ENCODE measurements around the gene PIGL. TPM values are rescaled to one million over a fixed set of nuclear protein-coding genes. Genes with fewer than 3 reads are reported as not detected.

Gene PIGL
- total and polyA plus RNA-seq, 2 donors (not counting 3 experiments of a cell fraction or from before 2014, with no cell fraction given), result 28.6 to 40.8 TPM

DNA sequence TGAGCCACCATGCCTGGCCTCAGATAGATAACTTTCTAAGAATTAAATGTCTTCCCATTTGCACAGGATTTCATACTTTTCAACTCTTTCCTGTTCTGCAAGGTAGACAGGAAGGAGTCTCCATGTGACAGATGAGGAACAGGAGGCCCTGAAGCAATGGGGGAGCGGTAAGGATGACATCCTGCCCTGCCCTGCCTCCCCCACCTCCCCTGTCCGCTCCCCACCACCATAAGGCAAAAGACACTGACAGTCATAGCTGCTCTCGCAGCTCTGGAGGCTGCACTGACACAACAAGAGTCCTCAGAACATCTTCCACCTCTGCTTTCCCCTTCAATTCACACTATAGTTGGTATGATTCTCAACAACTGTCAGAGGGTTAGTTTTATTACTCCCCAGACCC lies 126.6 kb downstream of the PIGL start:
- FAIRE-seq (no peak), DNase-seq (ENCODE audit: low read depth, low spot score) (no peak)
- H3K9me1 ChIP-seq (replicated peaks; ENCODE audit: control insufficient read depth, extremely low read depth, insufficient read depth, low read length), result no peaks in the 10 kb centered on the region
- TF ChIP-seq FOS (IDR thresholded peaks at IDR 0.05; ENCODE audit: borderline replicate concordance, insufficient read depth, low read length) (no peak), POLR2A (IDR thresholded peaks at IDR 0.05; ENCODE audit: low read depth, low read length) (no peak), MYC (IDR thresholded peaks at IDR 0.05; ENCODE audit: low read depth, low read length) (no peak)
- no peak overlapping the region for H3K27ac ChIP-seq (ENCODE audit: insufficient read depth, low read depth, low read length)
- no peak overlapping the region for H3K4me2 ChIP-seq (ENCODE audit: insufficient read depth, low read length)
- dilution Hi-C loops (cut with MboI; ENCODE audit: extremely low pct_ligation_motif_present, low sequenced_read_pairs) (no loop called here), intact Hi-C loops (cut with micrococcal nuclease) (no loop called here)
- H3K79me2 ChIP-seq (ENCODE audit: control insufficient read depth, insufficient read depth, low read length), result no peaks in the 10 kb centered on the region
- no peaks in the 10 kb centered on the region for H3K4me1 ChIP-seq (ENCODE audit: control insufficient read depth, extremely low read depth, insufficient read depth, low read length)
- no peak overlapping the region for H3K9ac ChIP-seq (replicated peaks; ENCODE audit: extremely low read depth, insufficient read depth, low read length)
- H3K4me3 ChIP-seq (replicated peaks in 1 of 3; ENCODE audit: insufficient read depth in 1 of 3, low read depth in 1 of 3, low read length in 3 of 3), result no peak overlapping the region
- H3K9me3 ChIP-seq (replicated peaks; ENCODE audit: control insufficient read depth, insufficient read depth, low read length), result no peaks in the 10 kb centered on the region
- H3K27me3 ChIP-seq (ENCODE audit: control insufficient read depth in 2 of 2, insufficient read depth in 2 of 2, low read length in 2 of 2), result no peaks in the 10 kb centered on the region
- H3K36me3 ChIP-seq (ENCODE audit: control insufficient read depth in 2 of 2, extremely low read depth in 1 of 2, insufficient read depth in 2 of 2, low read length in 2 of 2), result peaks cover 2 to 3% of the 10 kb centered on the region in 2 experiments
- no peak overlapping the region for H2AFZ ChIP-seq (ENCODE audit: low read depth, low read length)
- POLR2A ChIA-PET, result no interaction called here
- CTCF ChIA-PET, result interaction anchor here (0.6 to 4.6 kb wide), 2 partner anchors 8 to 138 kb away, joined by 3 to 20 read pairs; partner anchors contain the start of gene CENPV
- no peaks in the 10 kb centered on the region for H4K20me1 ChIP-seq (replicated peaks; ENCODE audit: control insufficient read depth, extremely low read depth, insufficient read depth, low read length)
- no TSS peak for BruUV-seq (replicated peaks)

DNA sequence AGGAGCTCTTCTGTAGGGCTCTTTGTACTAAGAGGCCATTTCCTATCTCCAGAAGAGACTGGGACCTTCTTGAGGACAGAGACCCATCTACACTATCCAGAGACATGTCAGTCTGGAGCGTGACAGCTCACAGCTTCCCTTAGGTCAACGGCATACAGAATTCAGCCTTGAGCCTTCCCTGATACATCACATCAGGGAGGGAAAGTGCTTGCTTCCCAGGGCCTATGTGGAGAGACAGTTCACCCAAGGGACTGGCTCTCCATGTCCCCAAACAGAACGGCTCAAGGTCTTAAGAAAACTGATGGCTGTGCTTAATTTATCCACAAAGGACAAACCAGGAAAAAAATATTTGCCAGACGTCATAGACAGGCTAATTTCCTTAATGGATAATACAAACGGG lies 128.6 kb downstream of the PIGL start:
- Histone ChIP-seq H2AFZ (ENCODE audit: low read depth, low read length) (no peak overlapping the region), H3K4me3 (replicated peaks in 1 of 3; ENCODE audit: insufficient read depth in 1 of 3, low read depth in 1 of 3, low read length in 3 of 3) (no peak overlapping the region), H3K9ac (replicated peaks; ENCODE audit: extremely low read depth, insufficient read depth, low read length) (no peak overlapping the region), H3K36me3 (ENCODE audit: control insufficient read depth in 2 of 2, extremely low read depth in 1 of 2, insufficient read depth in 2 of 2, low read length in 2 of 2) (peaks cover 3 to 6% of the 10 kb centered on the region in 2 experiments), H3K9me1 (replicated peaks; ENCODE audit: control insufficient read depth, extremely low read depth, insufficient read depth, low read length) (no peaks in the 10 kb centered on the region), H3K27me3 (ENCODE audit: control insufficient read depth in 2 of 2, insufficient read depth in 2 of 2, low read length in 2 of 2) (no peaks in the 10 kb centered on the region), H4K20me1 (replicated peaks; ENCODE audit: control insufficient read depth, extremely low read depth, insufficient read depth, low read length) (no peaks in the 10 kb centered on the region), H3K27ac (ENCODE audit: insufficient read depth, low read depth, low read length) (no peak overlapping the region), H3K79me2 (ENCODE audit: control insufficient read depth, insufficient read depth, low read length) (no peaks in the 10 kb centered on the region), H3K4me1 (ENCODE audit: control insufficient read depth, extremely low read depth, insufficient read depth, low read length) (no peaks in the 10 kb centered on the region), H3K4me2 (ENCODE audit: insufficient read depth, low read length) (no peak overlapping the region), H3K9me3 (replicated peaks; ENCODE audit: control insufficient read depth, insufficient read depth, low read length) (no peaks in the 10 kb centered on the region)
- POLR2A ChIA-PET, result no interaction called here
- dilution Hi-C loops (cut with MboI; ENCODE audit: extremely low pct_ligation_motif_present, low sequenced_read_pairs), result no loop called here
- no peak for TF ChIP-seq POLR2A (IDR thresholded peaks at IDR 0.05; ENCODE audit: low read depth, low read length)
- TF ChIP-seq, protein P1, sequence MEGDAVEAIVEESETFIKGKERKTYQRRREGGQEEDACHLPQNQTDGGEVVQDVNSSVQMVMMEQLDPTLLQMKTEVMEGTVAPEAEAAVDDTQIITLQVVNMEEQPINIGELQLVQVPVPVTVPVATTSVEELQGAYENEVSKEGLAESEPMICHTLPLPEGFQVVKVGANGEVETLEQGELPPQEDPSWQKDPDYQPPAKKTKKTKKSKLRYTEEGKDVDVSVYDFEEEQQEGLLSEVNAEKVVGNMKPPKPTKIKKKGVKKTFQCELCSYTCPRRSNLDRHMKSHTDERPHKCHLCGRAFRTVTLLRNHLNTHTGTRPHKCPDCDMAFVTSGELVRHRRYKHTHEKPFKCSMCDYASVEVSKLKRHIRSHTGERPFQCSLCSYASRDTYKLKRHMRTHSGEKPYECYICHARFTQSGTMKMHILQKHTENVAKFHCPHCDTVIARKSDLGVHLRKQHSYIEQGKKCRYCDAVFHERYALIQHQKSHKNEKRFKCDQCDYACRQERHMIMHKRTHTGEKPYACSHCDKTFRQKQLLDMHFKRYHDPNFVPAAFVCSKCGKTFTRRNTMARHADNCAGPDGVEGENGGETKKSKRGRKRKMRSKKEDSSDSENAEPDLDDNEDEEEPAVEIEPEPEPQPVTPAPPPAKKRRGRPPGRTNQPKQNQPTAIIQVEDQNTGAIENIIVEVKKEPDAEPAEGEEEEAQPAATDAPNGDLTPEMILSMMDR (IDR thresholded peaks at IDR 0.05; ENCODE audit: extremely low read depth in 1 of 2, insufficient read depth in 1 of 2, low read depth in 1 of 2, low read length in 2 of 2), result no peak
- TF ChIP-seq JUN (IDR thresholded peaks at IDR 0.05; ENCODE audit: borderline replicate concordance, insufficient read depth, insufficient read length, low read depth), result no peak
- TF ChIP-seq POLR2AphosphoS5 (IDR thresholded peaks at IDR 0.05; ENCODE audit: insufficient read depth, low read depth, low read length), result no peak
- no peak for TF ChIP-seq GATA2 (IDR thresholded peaks at IDR 0.05; ENCODE audit: insufficient read depth, insufficient read length, low read depth, low read length)
- TF ChIP-seq MYC (IDR thresholded peaks at IDR 0.05; ENCODE audit: low read depth, low read length), result no peak
- TF ChIP-seq EZH2 (IDR thresholded peaks at IDR 0.05; ENCODE audit: borderline replicate concordance, low read depth, low read length, severe bottlenecking), result no peak
- TF ChIP-seq, protein P2, sequence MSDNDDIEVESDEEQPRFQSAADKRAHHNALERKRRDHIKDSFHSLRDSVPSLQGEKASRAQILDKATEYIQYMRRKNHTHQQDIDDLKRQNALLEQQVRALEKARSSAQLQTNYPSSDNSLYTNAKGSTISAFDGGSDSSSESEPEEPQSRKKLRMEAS (IDR thresholded peaks at IDR 0.05; ENCODE audit: insufficient read depth, insufficient read length), result no peak
- TF ChIP-seq FOS (IDR thresholded peaks at IDR 0.05; ENCODE audit: borderline replicate concordance, insufficient read depth, low read length), result no peak
- CTCF ChIA-PET, result interaction anchor here (1.5 to 1.8 kb wide), 2 partner anchors 19 to 59 kb away, joined by 5 to 6 read pairs; no protein-coding TSS in a partner anchor
- intact Hi-C loops (cut with micrococcal nuclease), result no loop called here
- BruUV-seq (replicated peaks), result no TSS peak
- DNase-seq (ENCODE audit: low read depth, low spot score), result no peak
- no peak for FAIRE-seq

Data from endothelial cell of umbilical vein (primary cell).